Adipose tissue (tissue), 3 donors: ENCODE data around the gene APCDD1L. TPM values are rescaled to one million over a fixed set of nuclear protein-coding genes. Genes with fewer than 3 reads are reported as not detected.

Source experiments
- H3K27ac ChIP-seq: one replicate; pipeline ENCODE4 v1.5.1; 2013; ENCODE audit warnings: low read depth, low read length
- WGBS, 3 donors: extraction: QIAGEN DNeasy Blood & Tissue Kit; methylation state at CpG; one replicate each; pipeline ENCODE4 v1.1.7; 2013; 5-methylcytosine and 5-hydroxymethylcytosine counted together
- polyA plus RNA-seq, 3 donors: library from polyadenylated mRNA; stranded (reverse); fragments of 200-250 nt; gene quantifications; one replicate each; pipeline ENCODE4 v1.2.3, GENCODE V29; 2013
- donor health status: healthy with polysubstance abuse.
- donor health status: Bipolar disorder and iron deficiency.
- donor health status: healthy.

Gene APCDD1L
- under 1 TPM; 0.22 to 0.39 (median 0.30) TPM for polyA plus RNA-seq

GRCh38 chr20:58515233-58516212, at the start of gene APCDD1L:
Gene APCDD1L, minus strand, starts transcription at chr20:58515399. Its CDS starts 692 bp downstream, at chr20:58514707.
- 15 to 26% (median 18%) methylated on average over 27 to 28 of the region's 28 CpGs for WGBS, 3 donors

GRCh38 chr20:58559368-58559729, 44.1 kb upstream of the APCDD1L start:
- WGBS, 3 donors, result 85 to 93% (median 91%) methylated on average over 7 of the region's 7 CpGs
- no peak overlapping the region for H3K27ac ChIP-seq

More at GRCh38 chr20:58515233-58516212, at the start of gene APCDD1L:
- H3K27ac ChIP-seq, result no peak within 1 kb of the TSS

GRCh38 chr20:58558486-58559367, 43.5 kb upstream of the APCDD1L start:
- H3K27ac ChIP-seq, result no peak overlapping the region
- WGBS, 3 donors, result 66 to 85% (median 85%) methylated on average over 19 of the region's 19 CpGs

- H3K27ac ChIP-seq, result no peak overlapping the region
- 71 to 80% (median 79%) methylated on average over 10 of the region's 10 CpGs for WGBS, 3 donors
Measured at GRCh38 chr20:58557733-58558342, 42.6 kb upstream of the APCDD1L start.

GRCh38 chr20:58556961-58557360, 41.8 kb upstream of the APCDD1L start:
- 74 to 80% (median 76%) methylated on average over 6 of the region's 6 CpGs for WGBS, 3 donors
- H3K27ac ChIP-seq, result no peak overlapping the region

- no peak overlapping the region for H3K27ac ChIP-seq
- WGBS, 3 donors, result 65 to 74% (median 68%) methylated on average over 3 of the region's 3 CpGs
Measured at GRCh38 chr20:58555078-58555765, 40.0 kb upstream of the APCDD1L start.

GRCh38 chr20:58554541-58554940, 39.3 kb upstream of the APCDD1L start:
- WGBS, 3 donors, result 78 to 93% (median 85%) methylated on average over 3 of the region's 3 CpGs
- no peak overlapping the region for H3K27ac ChIP-seq

GRCh38 chr20:58553841-58554240, 38.6 kb upstream of the APCDD1L start:
- WGBS, 3 donors, result 53 to 55% (median 54%) methylated on average over 9 of the region's 9 CpGs
- H3K27ac ChIP-seq, result no peak overlapping the region

GRCh38 chr20:58553166-58553696, 38.0 kb upstream of the APCDD1L start:
- no peak overlapping the region for H3K27ac ChIP-seq
- WGBS, 3 donors, result 68 to 92% (median 81%) methylated on average over 2 of the region's 2 CpGs

GRCh38 chr20:58552366-58552934, 37.3 kb upstream of the APCDD1L start:
- H3K27ac ChIP-seq, result no peak overlapping the region
- 45 to 83% (median 83%) methylated on average over 11 of the region's 11 CpGs for WGBS, 3 donors

GRCh38 chr20:58551631-58552030, 36.4 kb upstream of the APCDD1L start:
- H3K27ac ChIP-seq, result no peak overlapping the region
- 92 to 95% (median 93%) methylated on average over 8 of the region's 8 CpGs for WGBS, 3 donors

- WGBS, 3 donors, result 52 to 79% (median 74%) methylated on average over 17 of the region's 17 CpGs
- no peak overlapping the region for H3K27ac ChIP-seq
Measured at GRCh38 chr20:58550275-58551059, 35.3 kb upstream of the APCDD1L start.

- H3K27ac ChIP-seq, result no peak overlapping the region
- WGBS, 3 donors, result 81 to 92% (median 90%) methylated on average over 13 of the region's 13 CpGs
Measured at GRCh38 chr20:58549231-58550209, 34.3 kb upstream of the APCDD1L start.

- 32 to 66% (median 59%) methylated on average over 11 of the region's 11 CpGs for WGBS, 3 donors
- no peak overlapping the region for H3K27ac ChIP-seq
Measured at GRCh38 chr20:58547623-58548475, 32.6 kb upstream of the APCDD1L start.
